H1 (cell line): ENCODE data around the gene RXFP4. TPM values are rescaled to one million over a fixed set of nuclear protein-coding genes. Genes with fewer than 3 reads are reported as not detected.

ENCODE experiments used
- ASH2L ChIP-seq: fragments of 200-600, 300-600 bp; sonication (generic); IDR thresholded peaks from one replicate; pipeline ENCODE4 v1.7.1; 2017; ENCODE audit warnings: low read length
- CBX5 ChIP-seq: fragments of 300-800, 300-1000 bp; sonication (generic); IDR thresholded peaks from 2 replicates; pipeline ENCODE4 v1.7.1; 2016; ENCODE audit warnings: antibody characterized with exemption, low read length, low read depth
- CBX8 ChIP-seq: fragments of 300-800, 300-1000 bp; sonication (generic); IDR thresholded peaks from 2 replicates; pipeline ENCODE4 v1.7.1; 2016; ENCODE audit warnings: low read depth, low read length, borderline replicate concordance
- CEBPB ChIP-seq: IDR thresholded peaks from 2 replicates; pipeline ENCODE4 v1.6.1; 2012; ENCODE audit warnings: low read depth, low read length
- CHD2 ChIP-seq: IDR thresholded peaks from 2 replicates; pipeline ENCODE4 v1.6.1; 2012; ENCODE audit warnings: low read length, improper control_type of control experiment
- CREB1 ChIP-seq: IDR thresholded peaks from 2 replicates; pipeline ENCODE4 v1.6.1; 2012; ENCODE audit warnings: inconsistent platforms
- CTBP2 ChIP-seq: IDR thresholded peaks from 2 replicates; pipeline ENCODE4 v1.7.0; 2011; ENCODE audit warnings: borderline replicate concordance, mild to moderate bottlenecking, moderate library complexity, mixed read lengths, low read length; ENCODE audit not compliant: insufficient read depth, insufficient read length
- E2F6 ChIP-seq: IDR thresholded peaks from 2 replicates; pipeline ENCODE4 v1.6.1; 2012; ENCODE audit warnings: inconsistent platforms
- EGR1 ChIP-seq: IDR thresholded peaks from 2 replicates; pipeline ENCODE4 v1.6.1; 2011; ENCODE audit warnings: low read depth, low read length, borderline replicate concordance
- FOSL1 ChIP-seq: IDR thresholded peaks from 2 replicates; pipeline ENCODE4 v1.6.1; 2011; ENCODE audit warnings: mild to moderate bottlenecking, low read depth, low read length, moderate library complexity; ENCODE audit not compliant: insufficient read depth
- GTF2F1 ChIP-seq: IDR thresholded peaks from 2 replicates; pipeline ENCODE4 v1.6.1; 2012; ENCODE audit warnings: low read depth, low read length, improper control_type of control experiment, borderline replicate concordance
- HDAC6 ChIP-seq: IDR thresholded peaks from one replicate; pipeline ENCODE4 v1.7.1; 2012; ENCODE audit warnings: low read depth, mild to moderate bottlenecking, inconsistent platforms, low read length, moderate library complexity
- KDM1A ChIP-seq: fragments of 200-600, 300-600 bp; sonication (generic); IDR thresholded peaks from 2 replicates; pipeline ENCODE4 v1.7.1; 2016; ENCODE audit warnings: mild to moderate bottlenecking, low read length, borderline replicate concordance
- MAFK ChIP-seq: IDR thresholded peaks from 2 replicates; pipeline ENCODE4 v1.6.1; 2012; ENCODE audit warnings: low read depth, mild to moderate bottlenecking, improper control_type of control experiment, low read length
- NRF1 ChIP-seq: IDR thresholded peaks from 2 replicates; pipeline ENCODE4 v1.6.1; 2011; ENCODE audit warnings: mild to moderate bottlenecking, low read depth, low read length, improper control_type of control experiment
- POLR2A ChIP-seq, 2 experiments: IDR thresholded peaks; 1 replicate in 1 of 2; 2 replicates in 1 of 2; pipeline ENCODE4 v1.6.1; 2011; ENCODE audit warnings: low read depth in 2 of 2, low read length in 2 of 2, mild to moderate bottlenecking in 2 of 2; ENCODE audit errors: control extremely low read depth in 1 of 2
- POU5F1 ChIP-seq: IDR thresholded peaks from 2 replicates; pipeline ENCODE4 v1.6.1; 2011; ENCODE audit warnings: low read depth, mild to moderate bottlenecking, low read length, moderate library complexity
- RFX5 ChIP-seq: IDR thresholded peaks from 2 replicates; pipeline ENCODE4 v1.6.1; 2011; ENCODE audit warnings: low read depth, low read length, improper control_type of control experiment, borderline replicate concordance
- SIN3A ChIP-seq, 2 experiments: IDR thresholded peaks in 1 of 2; conservative IDR thresholded peaks in 1 of 2; 2 replicates each; pipeline ENCODE4 v1.6.1; 2011 to 2012; ENCODE audit warnings: low read length in 2 of 2, improper control_type of control experiment in 1 of 2, low read depth in 1 of 2, mild to moderate bottlenecking in 1 of 2
- SP1 ChIP-seq: IDR thresholded peaks from 2 replicates; pipeline ENCODE4 v1.6.1; 2011; ENCODE audit warnings: low read depth, low read length
- SP4 ChIP-seq: IDR thresholded peaks from 2 replicates; pipeline ENCODE4 v1.6.1; 2012; ENCODE audit warnings: low read length, inconsistent platforms
- SUZ12 ChIP-seq: fragments of 200-600 bp; sonication (generic); IDR thresholded peaks from 2 replicates; pipeline ENCODE4 v1.6.1; 2012; ENCODE audit warnings: mild to moderate bottlenecking, inconsistent platforms, low read length, moderate library complexity, mixed read lengths
- TAF1 ChIP-seq: IDR thresholded peaks from 2 replicates; pipeline ENCODE4 v1.6.1; 2011; ENCODE audit warnings: mild to moderate bottlenecking, low read depth, low read length
- TBP ChIP-seq: IDR thresholded peaks from 2 replicates; pipeline ENCODE4 v1.6.1; 2011; ENCODE audit warnings: low read depth, low read length, improper control_type of control experiment
- TCF12 ChIP-seq: IDR thresholded peaks from 2 replicates; pipeline ENCODE4 v1.6.1; 2011; ENCODE audit warnings: low read depth, mild to moderate bottlenecking, low read length
- ZNF274 ChIP-seq: IDR thresholded peaks from 2 replicates; pipeline ENCODE4 v1.7.0; 2012; ENCODE audit warnings: low read length, borderline replicate concordance; ENCODE audit errors: extremely low read depth
- polyA plus RNA-seq, 7 experiments: library from polyadenylated mRNA; depleted of rRNA in 3 of 7; stranded (reverse) in 5 of 7; unstranded in 2 of 7; fragments of >200 nt in 5 of 7; fragments of 200-250 nt in 2 of 7; gene quantifications; 1 replicate in 5 of 7; 2 replicates in 1 of 7; 4 replicates in 1 of 7; pipeline versions ENCODE4 v1.2.1 to v1.2.3, GENCODE V29; 2011 to 2013; ENCODE audit warnings: missing spikeins in 2 of 7, mixed read lengths in 2 of 7
- total RNA-seq: library from RNA; stranded (reverse); fragmentation: NEBNext Ultra II Directional; extraction: Animal tissue kit (Norgen Biotek cat#: 25700); gene quantifications from 2 replicates; pipeline ENCODE4 v1.2.1, GENCODE V29; 2021

RXFP4 gene
- total and polyA plus RNA-seq, 2 of the 8 experiments (the other 6 are each of a cell fraction or from before 2014, with no cell fraction given), result not detected

GRCh38 chr1:155934097-155934935, 7.1 kb upstream of the RXFP4 start, which contains the start of gene KHDC4 (continued):
- TF ChIP-seq ASH2L (peak; percentile 85), SIN3A (conservative IDR thresholded peaks at IDR 0.05 in 1 of 2, IDR thresholded peaks at IDR 0.05 in 1 of 2; ENCODE audit: low read depth in 1 of 2, low read length in 2 of 2) (peak in 1 of 2 experiments; percentile 83; a peak in 1 of 4 replicates), KDM1A (no peak), GTF2F1 (peak; percentile 80; the same call in 1 of the 2 replicates), ZNF274 (no peak), MAFK (no peak), CBX8 (no peak), CBX5 (no peak), TAF1 (peak; percentile 96), CHD2 (peak; percentile 60; the same call in 1 of the 2 replicates), SP1 (no peak), POLR2A (IDR thresholded peaks at IDR 0.05; ENCODE audit: control extremely low read depth in 1 of 2, low read depth in 2 of 2, low read length in 2 of 2) (peak; percentile 91 to 96), EGR1 (no peak), RFX5 (no peak), E2F6 (no peak), SP4 (0 out of 2 replicates have a peak, but pooled peaks have one; percentile 47), TBP (peak; percentile 93), SUZ12 (no peak), FOSL1 (no peak), HDAC6 (no peak), CREB1 (peak; percentile 88), NRF1 (no peak), TCF12 (no peak), CEBPB (no peak), POU5F1 (no peak), CTBP2 (no peak)
